Measurements from ENCODE around the gene KIRREL1.
A peak's percentile ranks its signal among the peaks of the same experiment; 100 is the strongest.

GRCh38 chr1:157969697-157970485, 23.6 kb upstream of the KIRREL1 start:
- peak; percentile 91 for TF ChIP-seq CTCF (conservative IDR thresholded peaks at IDR 0.05; ENCODE audit: low read depth, low read length)
- TF ChIP-seq EZH2 (IDR thresholded peaks at IDR 0.05; ENCODE audit: borderline replicate concordance, low read depth, low read length, poor library complexity, severe bottlenecking), result no peak
